ENCODE data around the gene HIVEP2.

DNA sequence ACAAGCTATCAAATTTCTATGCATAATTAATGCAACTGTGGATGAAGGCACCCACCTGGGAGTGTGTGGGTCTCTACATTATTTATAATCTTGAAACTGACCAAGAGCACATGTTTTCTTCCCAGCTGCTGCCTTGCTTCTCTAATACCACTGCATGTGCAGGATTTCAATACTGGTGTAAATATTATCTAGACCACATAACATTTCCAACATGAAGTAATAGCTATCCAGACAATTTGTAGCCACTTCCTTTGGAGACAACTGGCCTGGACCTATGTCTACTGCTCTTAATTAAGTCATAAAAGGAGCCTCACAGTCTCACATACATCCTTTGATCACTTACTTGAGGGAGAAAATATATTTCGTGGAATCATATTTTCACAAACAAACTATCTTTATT is 180.7 kb downstream of the HIVEP2 start:
- TF ChIP-seq, protein P1, sequence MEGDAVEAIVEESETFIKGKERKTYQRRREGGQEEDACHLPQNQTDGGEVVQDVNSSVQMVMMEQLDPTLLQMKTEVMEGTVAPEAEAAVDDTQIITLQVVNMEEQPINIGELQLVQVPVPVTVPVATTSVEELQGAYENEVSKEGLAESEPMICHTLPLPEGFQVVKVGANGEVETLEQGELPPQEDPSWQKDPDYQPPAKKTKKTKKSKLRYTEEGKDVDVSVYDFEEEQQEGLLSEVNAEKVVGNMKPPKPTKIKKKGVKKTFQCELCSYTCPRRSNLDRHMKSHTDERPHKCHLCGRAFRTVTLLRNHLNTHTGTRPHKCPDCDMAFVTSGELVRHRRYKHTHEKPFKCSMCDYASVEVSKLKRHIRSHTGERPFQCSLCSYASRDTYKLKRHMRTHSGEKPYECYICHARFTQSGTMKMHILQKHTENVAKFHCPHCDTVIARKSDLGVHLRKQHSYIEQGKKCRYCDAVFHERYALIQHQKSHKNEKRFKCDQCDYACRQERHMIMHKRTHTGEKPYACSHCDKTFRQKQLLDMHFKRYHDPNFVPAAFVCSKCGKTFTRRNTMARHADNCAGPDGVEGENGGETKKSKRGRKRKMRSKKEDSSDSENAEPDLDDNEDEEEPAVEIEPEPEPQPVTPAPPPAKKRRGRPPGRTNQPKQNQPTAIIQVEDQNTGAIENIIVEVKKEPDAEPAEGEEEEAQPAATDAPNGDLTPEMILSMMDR (IDR thresholded peaks at IDR 0.05): no peak
- TF ChIP-seq POLR2A (IDR thresholded peaks at IDR 0.05): no peak

Data from lower leg skin (tissue), 3 donors.